Activated naive CD4-positive, alpha-beta T cell (primary cell): ENCODE results near the gene ING5.

Source experiments
- DNase-seq, 4 experiments: peaks; one replicate each; lab custom pipeline; 2025; lab: John Stamatoyannopoulos, UW

Gene ING5

GRCh38 chr2:241776336-241777169 lies 74.7 kb downstream of the ING5 start, which contains the start of gene GAL3ST2:
GAL3ST2 (plus strand) TSS chr2:241776822; CDS start chr2:241776956, 134 bp downstream.
- DNase-seq = no peak

GRCh38 chr2:241777170-241777685 lies 75.4 kb downstream of the ING5 start:
- DNase-seq = no peak

GRCh38 chr2:241777686-241778627 lies 76.1 kb downstream of the ING5 start:
- DNase-seq = no peak
